GM18519 (cell line): ENCODE measurements around the gene MXRA7.

ENCODE experiments used
- ATAC-seq: cut with Tn5 transposase; IDR thresholded peaks from one replicate; pipeline ENCODE4 v1.9.1; 2021; ENCODE audit warnings: mild to moderate bottlenecking, moderate library complexity; ENCODE audit not compliant: unreplicated experiment, low FRiP score

Gene MXRA7

DNA sequence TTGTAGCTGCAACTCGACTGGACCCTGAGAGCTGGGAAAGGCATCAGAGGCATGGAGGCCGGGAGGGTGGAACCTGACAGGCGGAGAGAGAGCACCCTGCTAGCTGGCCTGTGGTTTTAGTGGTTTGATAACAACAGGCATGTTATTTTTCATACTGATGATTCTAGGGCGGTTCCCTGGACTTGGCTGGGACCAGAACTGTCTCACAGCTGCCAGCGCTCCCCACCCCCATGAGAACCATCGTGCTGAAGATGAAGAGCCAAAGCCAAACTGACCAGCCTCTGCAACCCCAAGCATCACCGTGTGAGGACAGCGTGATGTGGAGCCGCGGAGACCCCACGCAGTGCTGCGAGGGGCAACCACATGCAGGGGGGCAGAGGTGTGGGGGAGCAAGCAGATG lies 28.5 kb downstream of the MXRA7 start:
- ATAC-seq, result no peak

DNA sequence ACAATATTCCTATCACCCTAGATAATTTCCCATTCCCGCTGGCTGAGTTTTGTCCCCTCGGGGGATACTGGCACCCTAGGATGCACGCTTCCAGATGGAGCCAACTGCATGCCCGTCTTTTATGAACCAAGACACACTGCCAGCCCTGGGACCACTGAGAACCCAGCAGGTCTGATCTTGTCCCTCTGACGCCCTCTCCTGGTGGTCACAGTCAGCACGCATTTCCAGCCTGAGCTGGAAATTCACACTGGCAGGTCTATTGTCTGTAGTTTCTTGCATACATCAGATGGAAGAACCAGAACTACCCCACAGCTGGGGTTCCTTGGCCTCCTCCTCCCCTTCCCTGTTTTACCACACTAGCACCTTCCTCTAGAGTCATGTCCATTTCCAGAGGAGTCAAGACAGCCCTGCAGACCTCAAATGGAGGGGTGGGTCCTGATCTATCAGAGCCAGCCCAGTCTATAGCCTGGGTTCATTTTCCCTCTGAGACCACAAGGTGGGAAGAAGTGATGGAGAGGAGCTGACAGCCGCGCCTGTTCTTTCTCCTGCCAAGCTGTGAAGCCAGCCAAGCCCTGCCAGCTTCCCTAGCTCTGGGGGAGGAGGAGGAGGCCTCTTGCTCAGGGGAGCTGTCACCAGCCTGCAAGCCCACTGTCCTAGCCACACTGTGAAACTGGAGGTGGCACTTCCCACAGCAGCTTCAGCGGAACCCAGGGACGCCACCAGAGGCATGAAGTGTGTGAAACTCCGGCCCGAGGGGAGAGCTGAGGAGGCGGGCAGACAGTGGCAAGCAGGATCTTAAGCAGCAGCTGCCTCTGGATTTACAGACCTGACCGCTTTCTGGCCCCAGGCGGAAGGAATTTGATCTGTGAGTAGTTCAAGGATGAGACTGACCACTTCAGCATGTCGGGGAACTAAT lies 29.3 kb downstream of the MXRA7 start:
- ATAC-seq, result no peak

DNA sequence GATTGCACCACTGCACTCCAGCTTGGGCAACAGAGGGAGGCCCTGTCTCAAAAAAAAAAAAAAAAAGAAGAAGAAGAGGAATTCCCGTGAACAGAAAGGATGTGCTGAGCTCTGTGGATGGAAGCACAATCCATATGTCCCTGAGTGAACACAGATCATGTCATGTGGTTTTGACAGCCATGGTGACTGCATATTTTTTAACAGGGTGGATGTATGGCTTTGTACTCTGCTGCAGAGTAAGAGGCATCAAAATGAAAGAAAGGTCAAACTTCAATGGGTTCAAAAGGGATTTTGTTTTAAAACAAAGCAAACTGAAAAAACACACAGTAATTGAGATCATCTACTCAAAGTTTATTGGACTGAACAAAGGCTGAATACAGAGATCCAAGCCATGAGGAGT lies 31.5 kb downstream of the MXRA7 start:
- no peak for ATAC-seq

DNA sequence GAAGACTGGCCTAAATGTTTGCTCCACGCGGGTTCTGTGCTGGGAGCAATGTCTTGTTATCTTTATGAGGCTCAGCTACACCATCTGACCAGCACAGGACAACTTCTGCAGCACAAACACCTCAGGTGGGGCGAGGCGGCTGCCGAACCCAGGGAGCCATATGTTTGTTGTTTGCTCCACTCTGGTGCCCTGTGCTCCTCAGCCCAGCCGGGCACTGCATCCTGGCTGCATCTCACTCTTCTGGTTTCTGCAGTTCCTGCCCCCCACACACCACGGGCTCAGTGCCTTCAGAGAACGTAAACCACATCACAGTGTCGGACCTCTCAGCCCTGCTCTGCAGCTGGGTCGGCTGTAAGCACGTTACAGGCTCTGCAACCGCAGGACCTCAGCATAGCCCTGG lies 32.4 kb downstream of the MXRA7 start:
- no peak for ATAC-seq

- no peak for ATAC-seq
Measured at GRCh38 chr17:76677406-76677805, 33.4 kb downstream of the MXRA7 start.

DNA sequence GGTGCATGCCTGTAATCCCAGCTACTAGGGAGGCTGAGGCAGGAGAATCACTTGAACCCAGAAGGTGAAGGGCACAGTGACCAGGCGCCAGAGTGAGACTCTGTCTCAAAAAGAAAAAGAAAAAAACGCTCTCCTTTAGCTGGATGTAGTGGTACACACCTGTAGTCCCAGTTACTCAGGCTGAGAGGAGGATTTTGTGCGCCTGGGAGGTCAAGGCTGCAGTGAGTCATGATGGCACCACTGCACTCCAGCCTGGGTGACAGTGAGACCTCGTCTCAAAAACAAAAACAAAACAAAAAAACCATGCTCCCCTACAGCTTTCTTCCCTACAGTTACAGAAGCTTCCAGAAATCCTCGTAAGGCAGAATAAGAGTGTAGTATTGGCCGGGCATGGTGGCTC lies 34.1 kb downstream of the MXRA7 start:
- ATAC-seq, result no peak

GRCh38 chr17:76675648-76676047 lies 35.1 kb downstream of the MXRA7 start:
- no peak for ATAC-seq

- ATAC-seq, result no peak
Measured at GRCh38 chr17:76674600-76674999, 36.2 kb downstream of the MXRA7 start.

DNA sequence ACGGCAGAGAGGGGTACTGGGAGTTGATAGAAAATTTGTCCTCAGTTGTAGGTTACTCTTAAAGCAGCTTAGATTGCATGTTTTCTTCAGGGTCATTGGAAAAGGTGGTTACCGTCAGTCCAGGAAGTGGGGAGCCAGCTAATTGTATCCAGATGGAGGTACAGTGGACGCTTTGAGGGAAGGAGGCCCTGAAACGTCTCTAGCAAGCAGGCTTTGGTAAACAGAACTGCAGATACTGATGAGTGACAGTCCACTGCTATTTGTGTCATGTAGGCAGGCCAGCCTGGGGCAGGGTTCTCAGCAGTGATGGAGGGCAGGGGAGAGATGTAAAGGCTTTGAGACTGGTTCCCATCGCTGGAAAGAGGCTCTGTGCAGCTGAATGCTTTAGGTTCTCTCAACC lies 37.0 kb downstream of the MXRA7 start:
- ATAC-seq, result no peak

- no peak for ATAC-seq
Measured at GRCh38 chr17:76672892-76673291, 37.9 kb downstream of the MXRA7 start.

GRCh38 chr17:76672270-76672851 lies 38.4 kb downstream of the MXRA7 start:
- ATAC-seq, result no peak

GRCh38 chr17:76671912-76672262 lies 38.9 kb downstream of the MXRA7 start:
- ATAC-seq, result no peak

DNA sequence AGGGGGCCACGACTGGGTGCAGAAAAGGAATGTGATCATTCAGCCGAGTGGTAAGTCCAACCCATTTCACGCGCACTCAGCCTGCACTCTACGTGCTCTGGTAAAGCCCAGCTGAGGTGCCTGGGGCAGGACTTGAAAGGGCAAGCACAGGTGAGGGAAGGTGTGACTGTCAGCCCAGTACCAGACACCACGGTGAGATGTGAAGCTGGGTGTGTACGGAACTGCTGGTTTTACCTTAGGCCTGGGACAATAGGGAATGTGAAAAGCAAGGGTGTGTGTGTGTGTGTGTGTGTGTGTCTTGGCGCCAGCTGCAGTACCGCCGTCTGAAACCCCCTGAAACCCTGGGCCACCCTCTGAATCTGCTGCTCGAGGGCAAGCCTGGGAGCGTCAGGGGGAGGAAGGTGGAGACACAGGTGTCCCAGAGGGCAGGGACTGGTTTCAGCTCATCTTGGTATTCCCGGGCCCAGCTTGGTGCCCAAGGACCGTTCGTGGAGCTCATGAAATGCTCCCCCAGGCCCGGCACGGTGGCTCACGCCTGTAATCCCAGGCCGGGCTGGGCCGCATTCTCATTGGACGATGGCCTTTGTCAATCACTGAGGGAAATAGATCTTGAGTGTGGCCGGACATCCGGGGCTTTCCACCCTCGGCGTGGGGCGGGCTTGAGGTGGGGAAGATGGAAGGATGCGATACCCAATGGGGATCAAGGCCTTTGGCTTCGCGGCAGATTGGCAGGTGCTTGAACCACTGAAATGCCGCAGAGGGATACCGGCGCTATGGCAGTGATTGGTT lies 39.4 kb downstream of the MXRA7 start:
- peak; percentile 93 for ATAC-seq

GRCh38 chr17:76670718-76671122 lies 40.0 kb downstream of the MXRA7 start:
- no peak for ATAC-seq

- ATAC-seq, result no peak
Measured at GRCh38 chr17:76670020-76670717, 40.6 kb downstream of the MXRA7 start.

- ATAC-seq, result no peak
Measured at GRCh38 chr17:76667786-76668453, 42.8 kb downstream of the MXRA7 start.

DNA sequence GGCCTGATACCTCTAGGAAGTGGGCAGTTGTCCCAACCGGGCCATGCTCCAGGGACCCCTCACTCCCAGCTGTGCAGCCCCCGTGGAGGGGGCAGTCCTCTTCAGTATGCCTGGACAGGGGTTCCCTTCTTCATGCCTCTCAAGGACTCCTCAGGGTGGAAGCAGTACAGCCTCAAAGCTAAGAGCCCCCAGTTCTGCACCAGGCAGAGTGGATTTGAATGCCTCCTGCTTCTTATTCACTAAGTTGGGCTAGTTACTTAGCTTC lies 43.3 kb downstream of the MXRA7 start:
- no peak for ATAC-seq

DNA sequence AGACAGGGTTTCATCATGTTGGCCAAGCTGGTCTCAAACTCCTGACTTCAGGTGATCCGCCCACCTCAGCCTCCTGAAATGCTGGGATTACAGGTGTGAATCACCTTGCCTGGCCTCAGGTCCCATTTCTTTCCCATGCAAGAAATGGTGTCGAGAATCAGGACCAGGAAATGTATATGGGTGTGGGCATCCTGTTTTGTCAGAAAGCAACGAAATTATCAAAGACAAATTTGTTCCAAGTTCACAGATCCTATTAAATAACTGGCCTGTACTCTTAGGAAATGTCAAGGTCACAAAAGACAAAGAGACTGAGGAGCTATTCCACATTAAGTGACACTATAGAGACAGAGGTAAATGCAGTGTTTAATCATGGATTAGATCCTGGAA lies 50.1 kb downstream of the MXRA7 start:
- ATAC-seq, result no peak

- ATAC-seq, result no peak
Measured at GRCh38 chr17:76659928-76660655, 50.7 kb downstream of the MXRA7 start.

GRCh38 chr17:76658242-76658662 lies 52.5 kb downstream of the MXRA7 start:
- no peak for ATAC-seq
